PFSK-1 (cell line): ENCODE data around the gene PRR3.
A peak's percentile ranks its signal among the peaks of the same experiment; 100 is the strongest.

Experiments used
- TAF1 ChIP-seq: IDR thresholded peaks from 2 replicates; pipeline ENCODE4 v1.6.1; 2012; ENCODE audit warnings: low read length, control low read depth, borderline replicate concordance; ENCODE audit not compliant: insufficient read depth
- TF ChIP-seq, protein P1 (sequence below), 2 experiments: IDR thresholded peaks; 2 replicates each; pipeline versions ENCODE4 v1.6.1 to v1.8.0; 2011 to 2012; ENCODE audit warnings: low read depth in 2 of 2, low read length in 2 of 2, control low read depth in 1 of 2, inconsistent platforms in 1 of 2, mild to moderate bottlenecking in 1 of 2, moderate library complexity in 1 of 2; ENCODE audit not compliant: insufficient read depth in 1 of 2

DNA sequence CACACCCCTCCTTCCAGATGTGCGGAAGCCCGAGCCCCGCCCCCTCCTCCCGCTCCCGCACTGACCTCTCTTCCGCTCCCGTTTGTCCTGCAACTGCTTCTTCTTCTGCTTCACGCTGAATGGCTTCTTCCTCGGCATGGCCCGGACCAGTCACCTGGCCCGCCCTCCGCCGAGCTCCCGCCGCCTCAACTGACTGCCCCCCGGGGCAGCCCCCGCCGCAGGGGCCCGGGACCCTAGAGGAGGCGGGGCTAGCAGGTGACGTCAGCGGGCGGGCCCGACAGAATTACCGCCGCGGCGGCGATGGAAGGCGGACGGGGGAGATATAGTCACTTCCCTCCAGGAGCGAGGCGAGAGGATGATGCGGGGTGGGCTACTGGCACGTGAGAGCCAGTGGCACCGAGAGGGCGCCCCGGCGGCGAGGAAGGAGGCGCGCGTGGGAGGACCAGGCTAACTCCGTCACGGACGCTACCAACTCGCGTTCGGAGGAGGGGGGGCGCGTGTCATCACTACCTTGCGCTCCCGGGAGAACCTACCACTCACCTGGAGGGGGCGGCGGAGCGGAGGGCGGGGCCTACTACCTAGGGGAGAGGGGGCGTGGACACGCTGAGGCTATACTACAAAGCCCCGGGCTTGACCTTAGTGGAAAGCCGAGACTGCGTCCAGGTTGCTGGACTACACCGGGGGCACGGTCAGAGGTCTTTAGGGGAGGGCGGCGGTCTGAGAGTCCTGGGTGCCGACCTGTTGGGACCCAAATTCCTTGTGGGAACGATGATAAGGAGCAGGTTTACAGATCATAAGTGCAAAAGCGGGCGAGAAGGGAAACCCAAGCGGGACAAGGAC, 809 bp upstream of the PRR3 start, which contains the start of gene GNL1:
- TF ChIP-seq TAF1: peak; percentile 46; the same call in 1 of the 2 replicates
- TF ChIP-seq, protein P1, sequence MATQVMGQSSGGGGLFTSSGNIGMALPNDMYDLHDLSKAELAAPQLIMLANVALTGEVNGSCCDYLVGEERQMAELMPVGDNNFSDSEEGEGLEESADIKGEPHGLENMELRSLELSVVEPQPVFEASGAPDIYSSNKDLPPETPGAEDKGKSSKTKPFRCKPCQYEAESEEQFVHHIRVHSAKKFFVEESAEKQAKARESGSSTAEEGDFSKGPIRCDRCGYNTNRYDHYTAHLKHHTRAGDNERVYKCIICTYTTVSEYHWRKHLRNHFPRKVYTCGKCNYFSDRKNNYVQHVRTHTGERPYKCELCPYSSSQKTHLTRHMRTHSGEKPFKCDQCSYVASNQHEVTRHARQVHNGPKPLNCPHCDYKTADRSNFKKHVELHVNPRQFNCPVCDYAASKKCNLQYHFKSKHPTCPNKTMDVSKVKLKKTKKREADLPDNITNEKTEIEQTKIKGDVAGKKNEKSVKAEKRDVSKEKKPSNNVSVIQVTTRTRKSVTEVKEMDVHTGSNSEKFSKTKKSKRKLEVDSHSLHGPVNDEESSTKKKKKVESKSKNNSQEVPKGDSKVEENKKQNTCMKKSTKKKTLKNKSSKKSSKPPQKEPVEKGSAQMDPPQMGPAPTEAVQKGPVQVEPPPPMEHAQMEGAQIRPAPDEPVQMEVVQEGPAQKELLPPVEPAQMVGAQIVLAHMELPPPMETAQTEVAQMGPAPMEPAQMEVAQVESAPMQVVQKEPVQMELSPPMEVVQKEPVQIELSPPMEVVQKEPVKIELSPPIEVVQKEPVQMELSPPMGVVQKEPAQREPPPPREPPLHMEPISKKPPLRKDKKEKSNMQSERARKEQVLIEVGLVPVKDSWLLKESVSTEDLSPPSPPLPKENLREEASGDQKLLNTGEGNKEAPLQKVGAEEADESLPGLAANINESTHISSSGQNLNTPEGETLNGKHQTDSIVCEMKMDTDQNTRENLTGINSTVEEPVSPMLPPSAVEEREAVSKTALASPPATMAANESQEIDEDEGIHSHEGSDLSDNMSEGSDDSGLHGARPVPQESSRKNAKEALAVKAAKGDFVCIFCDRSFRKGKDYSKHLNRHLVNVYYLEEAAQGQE (IDR thresholded peaks at IDR 0.05; ENCODE audit: insufficient read depth in 1 of 2, low read depth in 2 of 2, low read length in 2 of 2): peak in 1 of 2 experiments; percentile 13; a peak in 1 of 4 replicates
